NCI-H2107 (cell line): ENCODE data around the gene CAPN13.

Source experiments
- DNase-seq: peaks from one replicate; lab custom pipeline; 2025; lab: John Stamatoyannopoulos, UW

Gene CAPN13, protein sequence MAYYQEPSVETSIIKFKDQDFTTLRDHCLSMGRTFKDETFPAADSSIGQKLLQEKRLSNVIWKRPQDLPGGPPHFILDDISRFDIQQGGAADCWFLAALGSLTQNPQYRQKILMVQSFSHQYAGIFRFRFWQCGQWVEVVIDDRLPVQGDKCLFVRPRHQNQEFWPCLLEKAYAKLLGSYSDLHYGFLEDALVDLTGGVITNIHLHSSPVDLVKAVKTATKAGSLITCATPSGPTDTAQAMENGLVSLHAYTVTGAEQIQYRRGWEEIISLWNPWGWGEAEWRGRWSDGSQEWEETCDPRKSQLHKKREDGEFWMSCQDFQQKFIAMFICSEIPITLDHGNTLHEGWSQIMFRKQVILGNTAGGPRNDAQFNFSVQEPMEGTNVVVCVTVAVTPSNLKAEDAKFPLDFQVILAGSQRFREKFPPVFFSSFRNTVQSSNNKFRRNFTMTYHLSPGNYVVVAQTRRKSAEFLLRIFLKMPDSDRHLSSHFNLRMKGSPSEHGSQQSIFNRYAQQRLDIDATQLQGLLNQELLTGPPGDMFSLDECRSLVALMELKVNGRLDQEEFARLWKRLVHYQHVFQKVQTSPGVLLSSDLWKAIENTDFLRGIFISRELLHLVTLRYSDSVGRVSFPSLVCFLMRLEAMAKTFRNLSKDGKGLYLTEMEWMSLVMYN

DNA sequence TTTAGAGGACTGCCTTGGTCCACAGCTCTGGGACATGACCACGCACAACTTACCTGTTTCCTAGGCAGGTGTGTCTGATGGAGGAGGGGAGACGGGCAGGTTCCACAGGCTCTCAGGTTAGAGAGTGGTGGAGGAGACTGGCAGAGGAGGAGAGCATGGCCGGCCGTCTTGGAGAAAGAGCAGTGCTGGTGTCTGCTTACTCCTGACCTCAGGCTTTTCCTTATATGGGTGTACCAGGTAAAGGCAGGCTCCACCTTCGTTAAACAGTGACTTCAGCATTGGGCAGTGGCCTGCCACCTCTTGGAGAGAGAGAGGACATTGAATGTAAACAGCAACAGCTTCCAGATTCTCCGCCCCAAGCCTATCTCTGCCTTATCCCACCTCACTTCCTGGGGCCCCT is at the start of gene CAPN13:
TSS of gene CAPN13 (minus strand) at position 198 of the 400 bp plus-strand sequence. CDS start 20,121 bp downstream, outside the sequence.
- DNase-seq = no peak

DNA sequence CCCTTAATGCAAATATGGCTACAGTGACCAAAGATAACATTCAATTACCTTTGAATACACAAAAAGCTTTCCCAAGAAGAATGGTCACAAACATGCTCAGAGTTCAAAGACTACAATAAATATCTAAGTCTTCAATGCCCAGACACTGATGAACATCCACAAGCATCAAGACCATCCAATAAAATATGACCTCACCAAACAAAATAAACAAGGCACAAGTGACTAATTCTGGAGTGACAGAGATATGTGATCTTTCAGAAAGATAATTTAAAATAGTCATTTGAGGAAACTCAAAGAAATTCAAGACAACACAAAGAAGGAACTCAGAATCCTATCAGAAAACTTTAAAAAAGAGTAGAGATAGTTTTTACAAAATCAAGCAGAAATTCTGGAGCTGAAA is 40.6 kb upstream of the CAPN13 start:
- DNase-seq = no peak

DNA sequence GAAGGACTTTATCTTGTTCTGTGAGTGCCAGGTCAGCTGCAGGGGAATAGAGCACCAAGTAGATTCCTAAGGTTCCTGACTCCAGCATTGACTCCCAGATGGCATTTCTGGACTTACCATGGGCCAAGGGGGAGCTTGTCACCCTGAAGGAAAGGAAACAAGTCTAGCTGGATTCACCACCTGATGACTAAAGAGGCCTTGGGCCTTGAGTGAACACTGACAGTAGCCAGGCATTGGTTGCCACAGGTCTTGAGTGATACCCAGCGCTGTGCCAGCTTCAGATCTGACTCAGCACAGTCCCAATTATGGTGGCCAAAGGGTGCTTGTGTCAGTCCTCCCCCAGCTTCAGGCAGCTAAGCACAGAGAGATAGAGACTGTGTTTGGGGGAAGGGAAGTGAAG is 40.1 kb upstream of the CAPN13 start:
- no peak for DNase-seq

DNA sequence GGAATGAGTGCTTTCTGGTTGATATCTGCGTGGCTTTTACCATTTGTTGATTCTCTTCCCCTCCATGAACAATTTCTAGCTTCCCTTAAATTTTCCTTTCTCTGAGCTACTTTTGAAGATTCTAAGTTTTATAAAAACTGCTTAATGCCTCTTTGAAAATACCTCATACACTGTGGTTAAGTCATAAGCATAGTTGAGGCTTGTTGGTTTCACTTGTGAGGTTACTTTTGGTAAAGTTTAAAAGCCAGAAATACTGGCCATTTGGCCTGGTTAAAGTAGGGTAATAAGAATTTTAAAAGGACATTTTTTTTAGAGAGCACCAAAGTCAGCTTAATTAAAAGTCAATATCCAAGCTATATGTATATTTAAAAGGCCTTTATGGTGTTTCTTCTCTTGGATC is 21.3 kb upstream of the CAPN13 start:
- no peak for DNase-seq

DNA sequence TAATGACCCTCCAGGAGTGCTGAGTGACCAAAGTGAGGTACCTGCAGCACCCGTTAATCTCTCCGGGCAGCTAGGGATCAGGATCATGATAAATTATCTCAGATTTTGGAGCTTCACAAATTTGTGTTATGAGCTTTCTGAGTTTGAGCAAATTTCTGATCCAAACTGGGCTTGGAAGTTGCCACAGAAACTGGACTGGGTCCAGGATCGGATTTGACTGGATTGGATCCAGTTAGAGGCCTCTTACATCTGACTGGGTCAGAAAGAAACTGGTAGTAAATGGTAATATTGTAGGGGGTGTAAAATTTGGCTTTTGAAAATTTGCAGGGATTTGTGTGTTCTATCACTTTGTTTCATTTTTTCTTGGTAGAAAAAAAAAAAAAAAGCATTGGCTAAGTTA is 19.7 kb upstream of the CAPN13 start:
- DNase-seq = no peak

DNA sequence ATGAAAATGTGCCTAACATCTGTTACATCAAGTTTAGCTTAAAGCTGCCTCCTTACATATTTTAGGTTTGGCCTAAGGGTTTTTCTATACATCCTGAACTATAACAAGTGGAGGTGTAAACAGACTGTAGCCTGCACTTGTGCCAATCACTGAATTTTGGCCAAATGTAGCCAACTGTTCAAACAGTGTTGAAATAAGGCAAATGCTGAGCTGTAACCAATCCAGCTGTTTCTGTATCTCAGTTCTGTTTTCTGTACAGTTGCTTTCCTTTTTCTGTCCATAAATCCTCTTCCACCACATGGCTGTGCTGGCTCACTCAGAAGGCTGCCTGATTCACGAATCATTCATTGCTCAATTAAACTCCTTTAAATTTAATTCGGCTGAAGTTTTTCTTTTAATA is 19.2 kb upstream of the CAPN13 start:
- no peak for DNase-seq

DNA sequence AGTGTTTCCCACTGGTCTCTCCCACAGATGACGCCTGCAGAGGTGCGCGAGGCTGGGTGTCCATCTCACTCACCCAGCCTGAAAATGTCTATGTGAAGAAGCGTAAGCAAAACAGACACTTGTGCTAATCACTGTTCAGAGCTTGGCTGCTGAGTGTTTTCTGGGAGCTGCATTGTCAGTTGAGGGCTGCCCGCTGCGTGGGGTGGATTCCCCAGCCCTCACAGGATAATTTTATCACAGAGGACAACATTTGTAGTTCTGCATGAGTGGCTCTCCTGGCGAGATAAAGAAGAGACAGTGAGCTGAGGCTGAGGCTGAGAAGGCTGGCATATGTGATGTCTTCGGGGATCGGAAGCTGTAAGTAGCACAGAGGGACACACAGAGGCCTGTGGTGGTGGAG is 16.2 kb upstream of the CAPN13 start:
- DNase-seq = no peak

DNA sequence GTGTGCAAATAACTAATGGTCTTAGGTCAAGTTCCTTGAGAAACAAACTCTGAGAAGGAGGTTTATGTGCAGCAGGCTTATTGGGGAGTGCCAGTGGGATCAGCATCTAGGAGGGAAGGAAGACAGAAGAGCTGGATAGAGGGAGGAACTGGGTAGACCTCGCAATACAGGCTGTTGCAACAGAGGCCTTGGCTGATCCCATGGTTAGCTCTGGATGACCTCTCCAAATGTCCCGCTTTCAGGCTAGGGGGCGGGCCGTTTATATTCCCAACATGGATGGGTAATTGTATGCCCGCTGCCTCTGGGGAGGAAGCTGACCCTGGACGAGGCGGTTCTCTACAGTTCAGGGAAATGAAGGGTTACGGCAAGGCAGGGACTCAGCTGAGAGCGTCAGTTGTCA is 14.7 kb upstream of the CAPN13 start:
- DNase-seq = no peak

DNA sequence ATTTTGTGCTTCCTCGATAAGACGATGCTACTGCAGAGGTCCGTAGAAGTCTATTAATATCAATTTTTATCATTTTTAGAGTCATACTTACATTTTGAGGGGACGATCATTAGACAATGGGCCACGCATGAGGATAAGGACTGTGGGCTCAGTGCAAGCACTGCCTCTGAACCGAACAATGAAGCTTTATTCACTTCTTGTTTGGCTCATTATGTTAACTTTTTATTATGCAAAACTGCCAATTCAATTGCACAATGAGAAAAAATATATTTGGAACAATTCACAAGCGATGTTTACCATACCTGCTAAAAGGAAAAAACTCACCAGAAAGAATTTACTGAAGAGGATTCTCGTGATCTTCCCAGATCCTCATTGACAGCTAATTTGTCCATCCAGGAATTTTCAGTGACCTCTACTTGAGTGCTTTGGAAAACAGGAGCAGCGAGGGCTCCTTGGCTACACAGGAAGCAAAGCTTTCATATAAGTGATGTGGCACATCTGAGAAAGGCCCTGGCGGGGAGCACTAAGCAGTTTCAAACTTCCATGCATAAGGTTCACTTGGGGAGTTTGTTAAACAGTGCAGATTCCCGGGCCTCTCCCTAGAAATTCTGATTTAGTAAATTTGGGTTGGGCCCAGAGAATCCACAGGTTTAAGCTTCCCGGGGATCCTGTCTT is 13.3 kb upstream of the CAPN13 start:
- no peak for DNase-seq

DNA sequence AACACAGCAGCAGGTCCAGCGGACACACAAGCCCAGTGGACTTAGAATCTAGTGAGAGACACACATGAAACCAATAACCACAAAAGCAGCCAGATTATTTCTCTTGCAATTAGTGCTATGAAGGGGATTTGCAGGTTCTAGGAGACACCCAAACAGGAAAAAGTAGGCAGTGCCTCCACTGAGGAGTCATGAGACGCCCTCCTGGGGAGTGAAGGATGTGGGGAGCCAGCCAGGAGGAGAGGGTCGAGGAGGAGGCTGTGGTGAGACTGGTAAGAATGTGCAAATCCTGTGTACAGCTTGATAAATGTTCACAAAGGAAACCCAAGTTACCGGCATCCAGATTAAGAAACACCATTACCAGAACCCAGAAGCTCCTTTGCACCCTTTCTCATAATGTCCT is 2.7 kb upstream of the CAPN13 start:
- DNase-seq = no peak

DNA sequence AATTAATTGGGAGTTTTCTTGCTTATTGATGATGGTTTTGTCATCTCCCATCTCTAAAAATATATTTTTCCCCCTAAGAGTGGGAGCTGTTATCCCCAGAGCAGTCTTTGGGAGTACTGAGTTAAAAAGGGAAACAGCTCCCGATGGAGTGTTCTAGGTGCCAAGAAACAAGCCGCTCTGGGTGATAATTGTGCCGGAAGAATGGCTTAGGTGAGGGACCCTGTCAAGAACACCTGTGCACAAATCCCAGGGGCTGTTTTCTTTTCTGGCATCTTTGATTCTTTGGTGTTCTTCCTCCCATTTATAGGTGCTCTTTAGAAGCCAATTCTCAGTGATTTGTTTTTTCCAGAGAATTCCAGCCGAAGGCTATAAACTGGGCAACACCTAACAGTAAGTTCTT is 1.4 kb upstream of the CAPN13 start:
- DNase-seq = no peak

DNA sequence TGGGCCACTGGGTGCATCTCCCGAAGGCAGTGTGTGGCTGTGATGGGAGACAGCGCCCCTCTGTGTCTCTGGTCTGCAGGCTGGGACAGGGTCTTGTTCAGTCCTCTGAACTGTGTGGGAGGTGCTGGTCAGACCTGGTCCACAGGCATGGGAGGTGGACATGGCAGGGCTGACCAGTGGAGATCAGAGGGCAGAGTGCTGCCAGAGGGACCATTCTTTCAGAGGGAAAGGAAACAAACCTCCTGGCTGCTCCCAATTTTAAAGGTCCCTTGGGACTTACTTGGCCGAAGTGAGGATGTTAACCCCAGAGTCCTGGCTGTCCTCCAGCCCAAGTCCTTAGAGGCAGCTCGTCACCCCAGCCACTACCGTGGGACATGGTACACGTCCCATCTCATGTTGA is 4.0 kb downstream of the CAPN13 start:
- DNase-seq = no peak

DNA sequence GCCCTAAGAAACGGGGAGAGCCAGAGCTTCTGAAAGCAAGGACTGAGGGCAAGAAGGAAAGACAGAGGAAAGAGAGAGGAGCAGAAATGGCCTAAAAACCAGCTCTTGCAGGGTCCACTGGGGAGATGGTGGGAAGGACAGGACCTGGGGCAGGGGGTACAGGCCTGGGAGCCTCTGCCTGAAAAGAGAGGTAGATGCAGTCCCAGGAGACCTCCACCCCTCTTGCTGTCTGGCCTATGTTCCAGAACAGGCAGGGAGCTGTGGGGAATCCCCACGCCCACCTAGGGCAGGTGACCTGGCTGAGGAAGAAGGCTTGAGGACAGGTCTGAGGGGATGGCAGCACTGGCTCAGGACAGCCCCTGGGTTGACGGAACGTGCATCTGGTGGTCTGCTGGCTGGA is 4.6 kb downstream of the CAPN13 start:
- no peak for DNase-seq

DNA sequence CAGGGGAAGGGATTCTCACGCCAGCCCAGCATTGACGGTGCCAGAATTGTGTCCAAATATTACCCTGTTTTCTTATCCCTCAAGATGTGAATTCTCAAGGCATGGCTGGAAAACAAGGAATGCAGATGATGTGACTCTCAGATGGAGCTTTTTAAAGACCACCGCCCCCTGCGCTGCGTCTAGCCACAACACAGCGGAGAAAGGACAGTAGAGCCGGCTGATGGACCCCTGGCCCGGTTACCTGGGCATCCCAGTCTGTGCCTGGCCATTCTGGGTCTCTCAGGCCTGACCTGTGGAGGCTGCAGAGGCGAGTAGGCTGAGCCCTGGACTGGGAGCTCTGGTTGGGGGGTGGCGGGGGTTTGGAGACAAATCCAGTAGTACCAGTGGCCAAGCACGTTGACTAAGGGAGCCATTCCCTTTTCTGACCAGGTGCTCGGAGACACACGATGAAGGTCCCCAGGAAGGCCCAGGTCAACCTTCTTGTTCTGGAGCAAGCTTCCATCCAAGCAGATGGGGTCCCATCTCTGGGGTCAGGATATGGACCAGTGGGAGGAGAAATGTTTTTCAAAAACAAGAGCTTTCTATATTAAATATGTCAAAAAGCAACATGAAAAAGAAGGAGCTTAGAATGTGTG is 5.3 kb downstream of the CAPN13 start:
- DNase-seq = no peak

DNA sequence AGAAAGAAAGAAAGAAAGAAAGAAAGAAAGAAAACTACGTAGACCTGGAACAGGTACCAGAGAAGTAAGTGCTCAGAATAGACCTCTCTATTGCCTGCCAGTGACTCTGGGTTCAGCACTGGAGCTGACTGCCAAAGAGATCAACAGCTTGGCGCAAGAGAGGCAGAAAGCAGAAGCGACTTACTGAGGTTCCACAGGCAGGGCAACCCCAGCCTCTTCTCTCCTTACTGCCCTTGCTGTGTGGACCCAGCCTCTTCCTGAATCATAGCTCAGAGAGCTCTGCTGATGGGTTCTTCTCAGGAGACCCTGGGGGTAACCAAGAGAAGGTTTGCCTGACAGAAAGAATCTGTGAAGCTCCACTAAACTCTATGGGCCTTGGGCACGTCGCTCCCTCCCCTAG is 7.1 kb downstream of the CAPN13 start:
- no peak for DNase-seq

DNA sequence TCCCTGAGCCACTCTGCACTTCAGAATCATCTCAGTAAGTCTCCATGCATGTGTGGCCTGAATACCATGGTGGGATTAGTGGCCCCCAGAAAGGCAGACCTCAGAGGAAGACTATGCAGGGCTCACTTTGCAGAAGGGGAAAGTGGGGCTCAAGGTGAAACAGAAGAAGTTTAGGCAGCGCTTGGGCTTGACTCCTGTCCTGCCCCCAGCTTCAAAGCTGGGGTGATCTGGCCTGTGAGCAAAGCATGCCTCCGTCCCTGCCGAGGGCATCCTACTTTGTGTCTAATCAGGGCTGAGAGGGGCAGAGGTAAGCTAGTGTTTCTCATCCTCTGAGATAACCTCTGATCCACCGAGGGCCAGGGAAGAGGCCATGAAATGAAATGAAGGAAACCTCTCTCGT is 7.9 kb downstream of the CAPN13 start:
- no peak for DNase-seq

DNA sequence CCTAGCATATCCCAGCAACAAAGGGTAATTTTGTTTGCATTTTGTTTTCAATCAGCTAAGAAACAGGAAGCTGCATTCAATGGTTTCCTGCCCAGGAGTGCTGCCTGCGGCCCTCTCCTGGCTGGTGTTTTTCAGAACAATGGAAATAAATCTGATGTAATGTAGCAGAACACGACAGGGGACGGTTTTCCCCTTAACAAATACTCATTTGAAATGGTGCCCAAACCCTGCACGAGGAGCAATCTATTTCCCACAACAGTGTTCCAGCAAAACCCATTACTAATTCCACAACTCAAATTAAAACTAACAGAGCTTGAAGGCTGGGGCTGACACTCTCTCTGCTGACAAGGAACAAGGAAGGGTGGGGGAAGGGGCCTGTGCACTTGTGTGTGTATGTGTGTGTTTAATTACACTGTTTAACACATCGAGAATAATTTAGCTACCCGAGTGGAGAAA is 8.7 kb downstream of the CAPN13 start:
- no peak for DNase-seq

DNA sequence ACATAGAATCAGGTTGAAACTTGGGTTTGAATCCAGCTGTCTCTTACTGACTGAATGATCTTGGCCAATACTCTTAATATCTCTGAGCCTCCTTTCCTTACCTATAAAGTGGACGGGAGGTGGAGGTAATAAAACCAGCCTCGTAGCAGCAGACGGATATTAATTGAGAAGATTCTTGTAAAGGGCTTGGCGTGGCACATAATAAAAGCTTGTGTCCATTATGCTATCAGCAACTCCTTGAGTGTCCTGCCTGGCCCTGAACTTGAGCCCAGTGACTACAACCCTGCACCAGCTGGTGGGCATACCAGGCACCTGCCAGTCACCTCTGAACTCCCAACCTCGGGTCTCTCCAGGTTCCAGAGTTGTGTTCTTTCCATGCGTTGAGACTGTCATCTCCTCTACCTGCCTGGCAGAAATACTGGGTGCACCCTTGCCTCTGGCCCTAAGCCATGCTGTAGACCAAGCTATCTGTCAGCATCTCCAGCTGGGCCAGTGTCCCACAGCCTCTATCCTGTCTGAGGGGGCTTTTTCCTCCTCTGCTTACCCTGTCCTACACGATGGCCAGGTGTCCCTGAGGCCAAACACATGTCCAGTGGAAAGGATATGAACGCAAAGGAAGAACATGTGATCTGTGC is 9.7 kb downstream of the CAPN13 start:
- DNase-seq = no peak

DNA sequence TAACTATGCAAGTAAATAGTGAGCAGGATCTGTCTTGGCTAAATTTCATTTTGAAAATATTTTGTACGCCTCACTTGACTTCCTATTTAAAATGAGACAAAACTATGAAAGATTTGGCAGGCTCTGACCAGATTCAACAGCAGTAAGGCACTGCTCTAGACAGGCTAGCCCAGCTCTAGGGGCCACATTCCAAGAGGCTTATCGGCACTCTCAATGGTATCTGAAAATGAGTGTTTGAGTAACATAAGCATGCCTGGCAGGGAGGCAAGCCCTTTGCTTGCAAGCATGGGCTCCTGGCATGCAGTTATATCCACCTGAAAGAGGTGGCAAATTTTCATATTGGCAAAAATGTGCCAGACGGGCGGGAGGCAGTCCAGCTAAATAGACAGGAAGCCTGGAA is 10.5 kb downstream of the CAPN13 start:
- no peak for DNase-seq

DNA sequence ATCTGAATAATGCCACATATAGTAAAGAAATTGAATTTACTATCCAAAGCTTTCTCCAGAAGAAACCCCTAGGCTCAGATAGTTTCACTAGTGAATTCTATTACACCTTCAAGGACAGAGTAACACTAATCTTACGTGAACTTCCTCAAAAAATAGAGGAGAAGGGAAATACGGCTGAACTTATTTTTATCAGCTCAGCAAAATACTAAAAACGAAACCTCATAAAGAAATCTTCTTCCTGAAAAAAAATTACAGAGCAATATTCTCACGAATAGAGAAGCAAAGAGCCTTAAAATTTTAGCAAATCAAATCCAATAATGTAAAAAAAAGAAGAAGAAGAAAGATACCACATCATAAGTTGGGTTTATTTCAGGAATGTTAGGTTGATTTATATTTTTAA is 14.7 kb downstream of the CAPN13 start:
- no peak for DNase-seq

DNA sequence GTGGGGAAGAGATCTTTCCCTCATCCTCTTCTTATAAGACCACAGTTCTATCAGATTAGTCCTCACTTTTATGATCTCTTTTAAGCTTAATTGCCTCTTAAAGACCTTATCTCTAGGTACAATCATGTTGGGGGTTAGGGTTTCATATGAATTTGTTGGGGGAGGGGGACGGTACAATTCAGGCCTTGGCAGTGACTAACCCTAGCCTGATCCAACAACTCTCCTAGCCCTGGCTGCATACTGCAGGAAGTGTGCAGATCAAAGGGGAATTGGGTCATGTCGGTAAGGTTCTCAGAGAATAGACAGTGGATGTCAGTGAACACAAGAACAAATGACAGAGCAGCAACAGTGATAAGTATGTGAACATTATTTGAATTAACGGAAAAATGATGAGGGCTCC is 16.4 kb downstream of the CAPN13 start:
- no peak for DNase-seq

DNA sequence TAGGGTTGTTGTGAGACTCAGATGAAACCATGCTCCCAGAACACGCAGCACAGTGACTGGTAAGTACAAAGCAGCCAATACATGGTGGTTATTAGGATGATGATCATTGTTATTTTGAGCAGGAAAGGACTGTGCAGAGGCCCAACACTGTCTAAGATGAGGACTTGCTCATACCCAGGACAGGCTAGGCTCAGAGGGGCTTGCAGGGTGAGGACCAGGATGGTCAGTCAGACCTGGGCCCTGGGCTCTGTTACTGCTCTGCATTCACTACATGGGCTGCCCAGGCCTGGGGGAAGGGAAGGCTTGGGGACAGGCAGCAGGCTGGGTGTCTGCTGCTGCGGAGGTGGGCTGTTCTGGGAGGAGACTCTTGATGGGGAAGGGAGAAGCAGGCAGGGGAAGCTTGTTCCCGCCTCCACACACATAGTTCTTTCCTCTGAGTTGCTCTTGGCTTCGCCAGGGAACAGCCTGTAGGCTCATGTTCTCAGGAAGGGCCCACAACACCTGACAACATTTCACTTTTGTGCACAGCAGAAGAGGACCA is 17.5 kb downstream of the CAPN13 start:
- DNase-seq = no peak
